ENCODE results near the gene OSBPL5. TPM values are rescaled to one million over a fixed set of nuclear protein-coding genes. Genes with fewer than 3 reads are reported as not detected.

Gene OSBPL5
- total and polyA plus RNA-seq, 9 of the 15 experiments (the other 6 are each of a cell fraction or from before 2014, with no cell fraction given), result 0.06 to 14.8 (median 3.2) TPM

DNA sequence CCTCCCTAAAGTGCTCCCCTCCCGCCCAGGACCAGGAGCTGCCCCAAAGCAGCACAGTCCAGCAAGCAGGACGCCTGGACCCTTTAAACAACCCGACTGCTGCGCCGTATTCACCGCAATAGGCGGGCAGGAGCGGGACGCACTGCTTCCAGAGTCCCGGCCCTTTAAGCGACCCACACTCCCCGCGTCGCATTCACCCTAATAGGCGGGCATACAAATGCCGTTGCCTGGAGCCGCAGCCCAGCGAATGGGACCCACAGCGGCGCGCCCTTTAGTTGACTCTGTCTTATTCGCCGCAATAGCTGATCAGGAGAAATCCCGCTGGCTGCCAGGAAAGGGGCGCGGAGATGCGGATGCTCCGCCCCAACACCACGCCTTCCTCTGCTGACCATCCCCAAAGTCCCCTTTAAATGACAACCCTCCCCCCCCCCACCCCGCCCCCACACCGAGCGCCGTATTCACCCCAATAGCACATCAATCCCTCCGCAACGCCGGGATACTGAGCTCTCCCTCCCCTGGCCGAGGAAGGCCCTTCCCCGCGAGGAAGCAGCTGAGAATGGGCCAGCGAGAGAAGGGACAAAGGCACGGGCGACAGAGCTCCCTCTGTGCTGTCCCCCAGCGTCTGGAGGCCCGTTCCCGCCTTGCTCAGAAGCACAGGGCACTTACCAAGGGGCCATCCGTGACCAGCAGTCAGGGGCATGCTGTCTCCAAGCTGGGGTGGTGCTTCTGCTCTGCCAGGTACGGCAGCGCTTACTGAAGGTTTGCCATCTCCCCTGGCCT lies 4.7 kb downstream of the OSBPL5 start (continued):
- TF ChIP-seq, protein P1, sequence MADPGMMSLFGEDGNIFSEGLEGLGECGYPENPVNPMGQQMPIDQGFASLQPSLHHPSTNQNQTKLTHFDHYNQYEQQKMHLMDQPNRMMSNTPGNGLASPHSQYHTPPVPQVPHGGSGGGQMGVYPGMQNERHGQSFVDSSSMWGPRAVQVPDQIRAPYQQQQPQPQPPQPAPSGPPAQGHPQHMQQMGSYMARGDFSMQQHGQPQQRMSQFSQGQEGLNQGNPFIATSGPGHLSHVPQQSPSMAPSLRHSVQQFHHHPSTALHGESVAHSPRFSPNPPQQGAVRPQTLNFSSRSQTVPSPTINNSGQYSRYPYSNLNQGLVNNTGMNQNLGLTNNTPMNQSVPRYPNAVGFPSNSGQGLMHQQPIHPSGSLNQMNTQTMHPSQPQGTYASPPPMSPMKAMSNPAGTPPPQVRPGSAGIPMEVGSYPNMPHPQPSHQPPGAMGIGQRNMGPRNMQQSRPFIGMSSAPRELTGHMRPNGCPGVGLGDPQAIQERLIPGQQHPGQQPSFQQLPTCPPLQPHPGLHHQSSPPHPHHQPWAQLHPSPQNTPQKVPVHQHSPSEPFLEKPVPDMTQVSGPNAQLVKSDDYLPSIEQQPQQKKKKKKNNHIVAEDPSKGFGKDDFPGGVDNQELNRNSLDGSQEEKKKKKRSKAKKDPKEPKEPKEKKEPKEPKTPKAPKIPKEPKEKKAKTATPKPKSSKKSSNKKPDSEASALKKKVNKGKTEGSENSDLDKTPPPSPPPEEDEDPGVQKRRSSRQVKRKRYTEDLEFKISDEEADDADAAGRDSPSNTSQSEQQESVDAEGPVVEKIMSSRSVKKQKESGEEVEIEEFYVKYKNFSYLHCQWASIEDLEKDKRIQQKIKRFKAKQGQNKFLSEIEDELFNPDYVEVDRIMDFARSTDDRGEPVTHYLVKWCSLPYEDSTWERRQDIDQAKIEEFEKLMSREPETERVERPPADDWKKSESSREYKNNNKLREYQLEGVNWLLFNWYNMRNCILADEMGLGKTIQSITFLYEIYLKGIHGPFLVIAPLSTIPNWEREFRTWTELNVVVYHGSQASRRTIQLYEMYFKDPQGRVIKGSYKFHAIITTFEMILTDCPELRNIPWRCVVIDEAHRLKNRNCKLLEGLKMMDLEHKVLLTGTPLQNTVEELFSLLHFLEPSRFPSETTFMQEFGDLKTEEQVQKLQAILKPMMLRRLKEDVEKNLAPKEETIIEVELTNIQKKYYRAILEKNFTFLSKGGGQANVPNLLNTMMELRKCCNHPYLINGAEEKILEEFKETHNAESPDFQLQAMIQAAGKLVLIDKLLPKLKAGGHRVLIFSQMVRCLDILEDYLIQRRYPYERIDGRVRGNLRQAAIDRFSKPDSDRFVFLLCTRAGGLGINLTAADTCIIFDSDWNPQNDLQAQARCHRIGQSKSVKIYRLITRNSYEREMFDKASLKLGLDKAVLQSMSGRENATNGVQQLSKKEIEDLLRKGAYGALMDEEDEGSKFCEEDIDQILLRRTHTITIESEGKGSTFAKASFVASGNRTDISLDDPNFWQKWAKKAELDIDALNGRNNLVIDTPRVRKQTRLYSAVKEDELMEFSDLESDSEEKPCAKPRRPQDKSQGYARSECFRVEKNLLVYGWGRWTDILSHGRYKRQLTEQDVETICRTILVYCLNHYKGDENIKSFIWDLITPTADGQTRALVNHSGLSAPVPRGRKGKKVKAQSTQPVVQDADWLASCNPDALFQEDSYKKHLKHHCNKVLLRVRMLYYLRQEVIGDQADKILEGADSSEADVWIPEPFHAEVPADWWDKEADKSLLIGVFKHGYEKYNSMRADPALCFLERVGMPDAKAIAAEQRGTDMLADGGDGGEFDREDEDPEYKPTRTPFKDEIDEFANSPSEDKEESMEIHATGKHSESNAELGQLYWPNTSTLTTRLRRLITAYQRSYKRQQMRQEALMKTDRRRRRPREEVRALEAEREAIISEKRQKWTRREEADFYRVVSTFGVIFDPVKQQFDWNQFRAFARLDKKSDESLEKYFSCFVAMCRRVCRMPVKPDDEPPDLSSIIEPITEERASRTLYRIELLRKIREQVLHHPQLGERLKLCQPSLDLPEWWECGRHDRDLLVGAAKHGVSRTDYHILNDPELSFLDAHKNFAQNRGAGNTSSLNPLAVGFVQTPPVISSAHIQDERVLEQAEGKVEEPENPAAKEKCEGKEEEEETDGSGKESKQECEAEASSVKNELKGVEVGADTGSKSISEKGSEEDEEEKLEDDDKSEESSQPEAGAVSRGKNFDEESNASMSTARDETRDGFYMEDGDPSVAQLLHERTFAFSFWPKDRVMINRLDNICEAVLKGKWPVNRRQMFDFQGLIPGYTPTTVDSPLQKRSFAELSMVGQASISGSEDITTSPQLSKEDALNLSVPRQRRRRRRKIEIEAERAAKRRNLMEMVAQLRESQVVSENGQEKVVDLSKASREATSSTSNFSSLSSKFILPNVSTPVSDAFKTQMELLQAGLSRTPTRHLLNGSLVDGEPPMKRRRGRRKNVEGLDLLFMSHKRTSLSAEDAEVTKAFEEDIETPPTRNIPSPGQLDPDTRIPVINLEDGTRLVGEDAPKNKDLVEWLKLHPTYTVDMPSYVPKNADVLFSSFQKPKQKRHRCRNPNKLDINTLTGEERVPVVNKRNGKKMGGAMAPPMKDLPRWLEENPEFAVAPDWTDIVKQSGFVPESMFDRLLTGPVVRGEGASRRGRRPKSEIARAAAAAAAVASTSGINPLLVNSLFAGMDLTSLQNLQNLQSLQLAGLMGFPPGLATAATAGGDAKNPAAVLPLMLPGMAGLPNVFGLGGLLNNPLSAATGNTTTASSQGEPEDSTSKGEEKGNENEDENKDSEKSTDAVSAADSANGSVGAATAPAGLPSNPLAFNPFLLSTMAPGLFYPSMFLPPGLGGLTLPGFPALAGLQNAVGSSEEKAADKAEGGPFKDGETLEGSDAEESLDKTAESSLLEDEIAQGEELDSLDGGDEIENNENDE (IDR thresholded peaks at IDR 0.05; ENCODE audit: low read depth, low read length), result peak; percentile 80
- TF ChIP-seq PURB (CRISPR knock-in tag; IDR thresholded peaks at IDR 0.05; ENCODE audit: low read depth) (no peak), ZSCAN32 (CRISPR knock-in tag; IDR thresholded peaks at IDR 0.05) (no peak)
